NCI-H524 treated with DMSO at 0.1 percent for 48 hours (cell line): ENCODE results near the gene TTC39B.
A peak's percentile ranks its signal among the peaks of the same experiment; 100 is the strongest.

Experiments
- DNase-seq: peaks from one replicate; lab custom pipeline; 2025; lab: John Stamatoyannopoulos, UW

Gene TTC39B

GRCh38 chr9:15135164-15135792 is 171.7 kb downstream of the TTC39B start:
- peak; percentile 72 for DNase-seq

- DNase-seq, result no peak
These were observed 173.5 kb downstream of the TTC39B start for GRCh38 chr9:15133488-15133887.

- no peak for DNase-seq
These were observed 174.9 kb downstream of the TTC39B start for GRCh38 chr9:15132091-15132490.

GRCh38 chr9:15131094-15131493 is 175.9 kb downstream of the TTC39B start:
- no peak for DNase-seq

GRCh38 chr9:15127831-15128230 is 179.2 kb downstream of the TTC39B start:
- DNase-seq, result no peak

- no peak for DNase-seq
These were observed 185.4 kb downstream of the TTC39B start for GRCh38 chr9:15121630-15122029.

GRCh38 chr9:15116130-15116580 is 190.9 kb downstream of the TTC39B start:
- no peak for DNase-seq

- no peak for DNase-seq
These were observed 191.3 kb downstream of the TTC39B start for GRCh38 chr9:15115702-15116101.

- no peak for DNase-seq
These were observed 192.0 kb downstream of the TTC39B start for GRCh38 chr9:15115041-15115440.
